ENCODE data around the gene FBXO38.

Gene FBXO38

GRCh38 chr5:148383564-148384379, at the start of gene FBXO38:
Gene FBXO38, plus strand, starts transcription at chr5:148383958. Its CDS starts 10,819 bp downstream, at chr5:148394777.
- peak; percentile 90 for DNase-seq (ENCODE audit: low read depth in 2 of 2)

- DNase-seq (ENCODE audit: low read depth in 2 of 2) = no peak
Observed at GRCh38 chr5:148335259-148335658, 48.5 kb upstream of the FBXO38 start, which contains the start of gene SPINK9. Gene SPINK9, plus strand, starts transcription at chr5:148335559. Its CDS starts 55 bp downstream, at chr5:148335614.

- no peak for DNase-seq (ENCODE audit: low read depth in 2 of 2)
Observed at GRCh38 chr5:148336704-148337435, 46.9 kb upstream of the FBXO38 start.

- no peak for DNase-seq (ENCODE audit: low read depth in 2 of 2)
Observed at GRCh38 chr5:148342371-148343045, 41.2 kb upstream of the FBXO38 start.

- DNase-seq (ENCODE audit: low read depth in 2 of 2) = no peak
Observed at GRCh38 chr5:148343046-148343407, 40.7 kb upstream of the FBXO38 start.

- DNase-seq (ENCODE audit: low read depth in 2 of 2) = no peak
Observed at GRCh38 chr5:148343603-148344487, 39.9 kb upstream of the FBXO38 start.

GRCh38 chr5:148347706-148348105, 36.1 kb upstream of the FBXO38 start:
- no peak for DNase-seq (ENCODE audit: low read depth in 2 of 2)

GRCh38 chr5:148352696-148353095, 31.1 kb upstream of the FBXO38 start:
- no peak for DNase-seq (ENCODE audit: low read depth in 2 of 2)

GRCh38 chr5:148353634-148354033, 30.1 kb upstream of the FBXO38 start:
- DNase-seq (ENCODE audit: low read depth in 2 of 2) = no peak

- no peak for DNase-seq (ENCODE audit: low read depth in 2 of 2)
Observed at GRCh38 chr5:148364343-148364742, 19.4 kb upstream of the FBXO38 start.

- DNase-seq (ENCODE audit: low read depth in 2 of 2) = no peak
Observed at GRCh38 chr5:148368299-148368698, 15.5 kb upstream of the FBXO38 start.

- DNase-seq (ENCODE audit: low read depth in 2 of 2) = no peak
Observed at GRCh38 chr5:148372166-148372725, 11.5 kb upstream of the FBXO38 start.

- DNase-seq (ENCODE audit: low read depth in 2 of 2) = no peak
Observed at GRCh38 chr5:148372893-148373292, 10.9 kb upstream of the FBXO38 start.

GRCh38 chr5:148374690-148375360, 8.9 kb upstream of the FBXO38 start:
- peak; percentile 37 to 44 for DNase-seq (ENCODE audit: low read depth in 2 of 2)

- no peak for DNase-seq (ENCODE audit: low read depth in 2 of 2)
Observed at GRCh38 chr5:148376198-148376597, 7.6 kb upstream of the FBXO38 start.

- no peak for DNase-seq (ENCODE audit: low read depth in 2 of 2)
Observed at GRCh38 chr5:148378670-148379069, 5.1 kb upstream of the FBXO38 start.

GRCh38 chr5:148379340-148379739, 4.4 kb upstream of the FBXO38 start:
- no peak for DNase-seq (ENCODE audit: low read depth in 2 of 2)

GRCh38 chr5:148381906-148382305, 1.9 kb upstream of the FBXO38 start:
- no peak for DNase-seq (ENCODE audit: low read depth in 2 of 2)

GRCh38 chr5:148382961-148383360, 797 bp upstream of the FBXO38 start:
- DNase-seq (ENCODE audit: low read depth in 2 of 2) = no peak

- DNase-seq (ENCODE audit: low read depth in 2 of 2) = no peak
Observed at GRCh38 chr5:148384380-148384737, 601 bp downstream of the FBXO38 start.

- no peak for DNase-seq (ENCODE audit: low read depth in 2 of 2)
Observed at GRCh38 chr5:148385094-148385493, 1.3 kb downstream of the FBXO38 start.

Measured in fibroblast of skin of left quadriceps (primary cell).